B cell (primary cell): Measurements from ENCODE around the gene AOAH.

ENCODE experiments used
- CTCF ChIP-seq: fragments of 200-600 bp; IDR thresholded peaks from one replicate; pipeline ENCODE4 v1.8.0; 2022; ENCODE audit warnings: antibody characterized with exemption, mild to moderate bottlenecking
- EZH2 ChIP-seq: IDR thresholded peaks from 2 replicates; pipeline ENCODE4 v1.6.1; 2012; ENCODE audit warnings: borderline replicate concordance, low read depth, mild to moderate bottlenecking, moderate library complexity, low read length; ENCODE audit not compliant: insufficient read depth, poor library complexity, severe bottlenecking

DNA sequence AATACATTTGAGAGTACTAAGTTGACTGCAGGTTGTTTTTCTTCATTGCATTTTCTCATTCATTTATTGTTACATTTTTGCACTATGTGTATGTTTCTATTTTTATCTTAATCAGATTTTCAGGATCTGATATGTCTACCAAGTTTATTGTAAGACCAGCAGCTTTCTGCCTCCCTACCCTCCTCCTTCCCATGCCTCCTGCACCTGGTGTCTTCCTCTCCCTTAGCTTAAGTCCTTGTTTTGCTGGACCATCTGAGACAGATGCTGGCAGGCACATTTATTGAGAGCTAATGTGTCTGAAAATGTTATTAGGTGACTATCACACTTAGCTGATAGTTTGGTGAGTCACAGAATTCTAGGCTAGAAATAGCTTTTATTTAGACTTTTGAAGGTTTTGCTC, 255.1 kb downstream of the AOAH start:
- TF ChIP-seq CTCF: no peak
- no peak for TF ChIP-seq EZH2
